HepG2 (cell line): Measurements from ENCODE around the gene MIF4GD. TPM values are rescaled to one million over a fixed set of nuclear protein-coding genes. Genes with fewer than 3 reads are reported as not detected.

ENCODE experiments used
- ELF4 ChIP-seq: sonication (generic); formaldehyde crosslinking; IDR thresholded peaks from 2 replicates; pipeline ENCODE4 v1.5.0; 2020; ENCODE audit warnings: missing genetic modification reagents, mild to moderate bottlenecking, moderate library complexity, borderline replicate concordance
- KMT2A ChIP-seq: sonication (generic); formaldehyde crosslinking; IDR thresholded peaks from 2 replicates; pipeline ENCODE4 v1.4.0; 2020; ENCODE audit warnings: missing genetic modification reagents
- MAZ ChIP-seq, 2 experiments: sonication (generic) in 1 of 2; formaldehyde crosslinking in 1 of 2; IDR thresholded peaks; 2 replicates each; pipeline versions ENCODE4 v1.5.0 to v1.6.1; 2012 to 2020; ENCODE audit warnings: low read depth in 2 of 2, mild to moderate bottlenecking in 2 of 2, borderline replicate concordance in 1 of 2, improper control_type of control experiment in 1 of 2, low read length in 1 of 2, missing genetic modification reagents in 1 of 2, moderate library complexity in 1 of 2
- NFYB ChIP-seq: sonication (generic); formaldehyde crosslinking; IDR thresholded peaks from 2 replicates; pipeline ENCODE4 v1.4.0; 2020; ENCODE audit warnings: missing genetic modification reagents
- PLRG1 ChIP-seq: fragments of 450-650 bp; conservative IDR thresholded peaks from 2 replicates; pipeline ENCODE4 v1.6.1; 2016
- RBAK ChIP-seq: sonication (generic); formaldehyde crosslinking; IDR thresholded peaks from 2 replicates; pipeline ENCODE4 v1.5.1; 2020; ENCODE audit warnings: mild to moderate bottlenecking, missing genetic modification reagents
- RELA ChIP-seq: sonication (generic); formaldehyde crosslinking; IDR thresholded peaks from 2 replicates; pipeline ENCODE4 v1.4.0; 2020; ENCODE audit warnings: missing genetic modification reagents
- ZFP36 ChIP-seq: fragments of 150-350 bp; IDR thresholded peaks from 2 replicates; pipeline ENCODE4 v1.6.1; 2018; ENCODE audit warnings: borderline replicate concordance, low read length, low read depth; ENCODE audit not compliant: partially characterized antibody
- ZFP90 ChIP-seq: sonication (generic); formaldehyde crosslinking; IDR thresholded peaks from 2 replicates; pipeline ENCODE4 v1.8.0; 2022; ENCODE audit warnings: missing genetic modification reagents, mild to moderate bottlenecking, inconsistent platforms, borderline replicate concordance
- ZFX ChIP-seq: sonication (generic); formaldehyde crosslinking; IDR thresholded peaks from 2 replicates; pipeline ENCODE4 v1.4.0; 2020; ENCODE audit warnings: mild to moderate bottlenecking, low read depth, missing genetic modification reagents, moderate library complexity
- ZNF234 ChIP-seq: sonication (generic); formaldehyde crosslinking; conservative IDR thresholded peaks from 2 replicates; pipeline ENCODE4 v1.5.1; 2020; ENCODE audit warnings: mild to moderate bottlenecking, missing genetic modification reagents
- ZNF235 ChIP-seq: sonication (generic); formaldehyde crosslinking; IDR thresholded peaks from 2 replicates; pipeline ENCODE4 v1.8.1; 2023; ENCODE audit warnings: mild to moderate bottlenecking, missing genetic modification reagents, borderline replicate concordance
- ZNF333 ChIP-seq: sonication (generic); formaldehyde crosslinking; IDR thresholded peaks from 2 replicates; pipeline ENCODE4 v1.4.0; 2020; ENCODE audit warnings: mild to moderate bottlenecking, missing genetic modification reagents, borderline replicate concordance
- ZNF660 ChIP-seq: sonication (generic); formaldehyde crosslinking; IDR thresholded peaks from 2 replicates; pipeline ENCODE4 v1.5.1; 2020; ENCODE audit warnings: mild to moderate bottlenecking, low read depth, missing genetic modification reagents, borderline replicate concordance
- ZNF670 ChIP-seq: sonication (generic); formaldehyde crosslinking; IDR thresholded peaks from 2 replicates; pipeline ENCODE4 v1.8.0; 2022; ENCODE audit warnings: mild to moderate bottlenecking, missing genetic modification reagents, borderline replicate concordance
- ZNF772 ChIP-seq: sonication (generic); formaldehyde crosslinking; IDR thresholded peaks from 2 replicates; pipeline ENCODE4 v1.5.0; 2020; ENCODE audit warnings: mild to moderate bottlenecking, missing genetic modification reagents
- ZNF891 ChIP-seq: sonication (generic); formaldehyde crosslinking; IDR thresholded peaks from 2 replicates; pipeline ENCODE4 v1.5.0; 2020; ENCODE audit warnings: mild to moderate bottlenecking, missing genetic modification reagents
- ZSCAN20 ChIP-seq: sonication (generic); formaldehyde crosslinking; IDR thresholded peaks from 2 replicates; pipeline ENCODE4 v1.4.0; 2020; ENCODE audit warnings: missing genetic modification reagents, mild to moderate bottlenecking, borderline replicate concordance
- polyA plus RNA-seq, 8 experiments: library from polyadenylated mRNA; depleted of rRNA in 3 of 8; stranded (reverse) in 7 of 8; unstranded in 1 of 8; fragments of >200 nt; fragmentation: Illumina TruSeq in 4 of 8; extraction: Trizol in 4 of 8; gene quantifications; 2 replicates each; pipeline versions ENCODE4 v1.2.1 to v1.2.3, GENCODE V29; 2011 to 2016; ENCODE audit warnings: low read depth in 4 of 8, missing spikeins in 1 of 8, mixed read lengths in 1 of 8; ENCODE audit not compliant: insufficient read depth in 1 of 8
- total RNA-seq, 5 experiments: library from RNA; depleted of rRNA; stranded (reverse); fragments of >200 nt; fragmentation: Illumina TruSeq; extraction: Trizol; gene quantifications; 2 replicates each; pipeline ENCODE4 v1.2.3, GENCODE V29; 2016; ENCODE audit warnings: low read depth in 1 of 5
- TF ChIP-seq, protein P1 (sequence below): sonication (generic); formaldehyde crosslinking; IDR thresholded peaks from 2 replicates; pipeline ENCODE4; 2020; ENCODE audit warnings: missing genetic modification reagents, mild to moderate bottlenecking, borderline replicate concordance
- TF ChIP-seq, protein P2 (sequence below): IDR thresholded peaks from 2 replicates; pipeline ENCODE4 v1.6.1; 2016; ENCODE audit warnings: missing genetic modification reagents, missing compliant biosample characterization
- TF ChIP-seq, protein P3 (sequence below): sonication (generic); formaldehyde crosslinking; conservative IDR thresholded peaks from 2 replicates; pipeline ENCODE4 v1.4.0; 2020; ENCODE audit warnings: missing genetic modification reagents
- TF ChIP-seq, protein P4 (sequence below): sonication (generic); formaldehyde crosslinking; IDR thresholded peaks from 2 replicates; pipeline ENCODE4 v1.8.1; 2022; ENCODE audit warnings: mild to moderate bottlenecking, missing genetic modification reagents

Gene MIF4GD
- total and polyA plus RNA-seq, 2 of the 13 experiments (the other 11 are each of a cell fraction or from before 2014, with no cell fraction given) = 14.0 to 28.0 TPM

DNA sequence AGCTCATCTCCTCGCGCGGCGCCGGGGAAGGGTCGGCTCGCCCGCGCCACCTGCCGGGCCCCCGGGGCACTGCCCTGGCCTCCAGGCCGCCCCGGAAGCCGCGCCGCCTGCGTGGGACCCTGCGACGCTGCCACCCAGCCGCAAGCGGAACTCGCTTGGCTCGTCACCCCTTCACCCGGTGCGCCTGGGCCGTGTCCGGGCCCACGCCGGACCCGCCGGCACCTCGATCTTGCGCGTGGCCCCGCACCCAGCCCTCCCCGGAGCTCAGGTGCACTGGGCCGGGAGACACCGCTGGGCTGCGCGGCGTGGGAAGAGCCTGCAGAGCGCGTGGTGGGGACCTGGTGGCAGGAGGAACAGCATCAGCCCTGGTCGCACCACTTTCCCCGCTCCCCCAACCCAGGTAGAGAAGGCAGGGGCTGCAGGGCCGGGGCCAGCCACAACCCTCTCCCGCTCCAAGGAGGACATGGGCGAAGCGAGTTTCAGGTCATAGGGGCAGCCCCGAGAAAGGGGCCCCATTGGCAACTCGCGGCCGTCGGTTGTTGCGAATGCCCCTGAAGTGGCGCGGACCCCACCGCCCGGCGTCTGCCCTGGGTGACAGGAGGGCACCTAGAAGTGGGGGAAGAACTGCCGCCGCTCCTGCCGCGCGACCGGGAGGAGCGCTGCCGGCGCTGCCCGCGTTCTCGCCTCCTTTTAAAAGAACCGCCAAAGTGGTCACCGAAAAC, 363 bp upstream of the MIF4GD start (continued):
- TF ChIP-seq ZNF660 (CRISPR knock-in tag) = peak; percentile 77; the same call in 1 of the 2 replicates
- no peak for TF ChIP-seq ELF4 (CRISPR knock-in tag)
- no peak; the same call in 1 of the 2 replicates for TF ChIP-seq NFYB (CRISPR knock-in tag)
- no peak for TF ChIP-seq ZNF234 (CRISPR knock-in tag)
- TF ChIP-seq ZNF772 (CRISPR knock-in tag) = peak; percentile 46; the same call in 1 of the 2 replicates
- TF ChIP-seq ZNF891 = no peak
- TF ChIP-seq MAZ (IDR thresholded peaks at IDR 0.05; ENCODE audit: borderline replicate concordance, low read depth, low read length) = no peak; the same call in 1 of the 2 replicates
- TF ChIP-seq MAZ (CRISPR knock-in tag; IDR thresholded peaks at IDR 0.05; ENCODE audit: low read depth) = peak; percentile 43; the same call in 1 of the 2 replicates
- no peak for TF ChIP-seq PLRG1
- peak; percentile 52; the same call in 1 of the 2 replicates for TF ChIP-seq ZFP90 (CRISPR knock-in tag)
- TF ChIP-seq, protein P1, sequence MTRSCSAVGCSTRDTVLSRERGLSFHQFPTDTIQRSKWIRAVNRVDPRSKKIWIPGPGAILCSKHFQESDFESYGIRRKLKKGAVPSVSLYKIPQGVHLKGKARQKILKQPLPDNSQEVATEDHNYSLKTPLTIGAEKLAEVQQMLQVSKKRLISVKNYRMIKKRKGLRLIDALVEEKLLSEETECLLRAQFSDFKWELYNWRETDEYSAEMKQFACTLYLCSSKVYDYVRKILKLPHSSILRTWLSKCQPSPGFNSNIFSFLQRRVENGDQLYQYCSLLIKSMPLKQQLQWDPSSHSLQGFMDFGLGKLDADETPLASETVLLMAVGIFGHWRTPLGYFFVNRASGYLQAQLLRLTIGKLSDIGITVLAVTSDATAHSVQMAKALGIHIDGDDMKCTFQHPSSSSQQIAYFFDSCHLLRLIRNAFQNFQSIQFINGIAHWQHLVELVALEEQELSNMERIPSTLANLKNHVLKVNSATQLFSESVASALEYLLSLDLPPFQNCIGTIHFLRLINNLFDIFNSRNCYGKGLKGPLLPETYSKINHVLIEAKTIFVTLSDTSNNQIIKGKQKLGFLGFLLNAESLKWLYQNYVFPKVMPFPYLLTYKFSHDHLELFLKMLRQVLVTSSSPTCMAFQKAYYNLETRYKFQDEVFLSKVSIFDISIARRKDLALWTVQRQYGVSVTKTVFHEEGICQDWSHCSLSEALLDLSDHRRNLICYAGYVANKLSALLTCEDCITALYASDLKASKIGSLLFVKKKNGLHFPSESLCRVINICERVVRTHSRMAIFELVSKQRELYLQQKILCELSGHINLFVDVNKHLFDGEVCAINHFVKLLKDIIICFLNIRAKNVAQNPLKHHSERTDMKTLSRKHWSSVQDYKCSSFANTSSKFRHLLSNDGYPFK = peak; percentile 64; the same call in 1 of the 2 replicates
- no peak for TF ChIP-seq RBAK (CRISPR knock-in tag)
- TF ChIP-seq ZFP36 = no peak
- peak; percentile 84 for TF ChIP-seq ZFX (CRISPR knock-in tag)
- TF ChIP-seq RELA = no peak
- TF ChIP-seq, protein P2, sequence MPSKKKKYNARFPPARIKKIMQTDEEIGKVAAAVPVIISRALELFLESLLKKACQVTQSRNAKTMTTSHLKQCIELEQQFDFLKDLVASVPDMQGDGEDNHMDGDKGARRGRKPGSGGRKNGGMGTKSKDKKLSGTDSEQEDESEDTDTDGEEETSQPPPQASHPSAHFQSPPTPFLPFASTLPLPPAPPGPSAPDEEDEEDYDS (CRISPR knock-in tag) = 0 out of 2 replicates have a peak, but pooled peaks have one; percentile 18
- peak; percentile 63; the same call in 1 of the 2 replicates for TF ChIP-seq KMT2A (CRISPR knock-in tag)
- no peak for TF ChIP-seq ZSCAN20 (CRISPR knock-in tag)
- no peak for TF ChIP-seq ZNF670 (CRISPR knock-in tag)
- TF ChIP-seq, protein P3, sequence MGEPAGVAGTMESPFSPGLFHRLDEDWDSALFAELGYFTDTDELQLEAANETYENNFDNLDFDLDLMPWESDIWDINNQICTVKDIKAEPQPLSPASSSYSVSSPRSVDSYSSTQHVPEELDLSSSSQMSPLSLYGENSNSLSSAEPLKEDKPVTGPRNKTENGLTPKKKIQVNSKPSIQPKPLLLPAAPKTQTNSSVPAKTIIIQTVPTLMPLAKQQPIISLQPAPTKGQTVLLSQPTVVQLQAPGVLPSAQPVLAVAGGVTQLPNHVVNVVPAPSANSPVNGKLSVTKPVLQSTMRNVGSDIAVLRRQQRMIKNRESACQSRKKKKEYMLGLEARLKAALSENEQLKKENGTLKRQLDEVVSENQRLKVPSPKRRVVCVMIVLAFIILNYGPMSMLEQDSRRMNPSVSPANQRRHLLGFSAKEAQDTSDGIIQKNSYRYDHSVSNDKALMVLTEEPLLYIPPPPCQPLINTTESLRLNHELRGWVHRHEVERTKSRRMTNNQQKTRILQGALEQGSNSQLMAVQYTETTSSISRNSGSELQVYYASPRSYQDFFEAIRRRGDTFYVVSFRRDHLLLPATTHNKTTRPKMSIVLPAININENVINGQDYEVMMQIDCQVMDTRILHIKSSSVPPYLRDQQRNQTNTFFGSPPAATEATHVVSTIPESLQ (CRISPR knock-in tag) = no peak; the same call in 1 of the 2 replicates
- peak; percentile 94; the same call in 1 of the 2 replicates for TF ChIP-seq ZNF333 (CRISPR knock-in tag)
- TF ChIP-seq, protein P4, sequence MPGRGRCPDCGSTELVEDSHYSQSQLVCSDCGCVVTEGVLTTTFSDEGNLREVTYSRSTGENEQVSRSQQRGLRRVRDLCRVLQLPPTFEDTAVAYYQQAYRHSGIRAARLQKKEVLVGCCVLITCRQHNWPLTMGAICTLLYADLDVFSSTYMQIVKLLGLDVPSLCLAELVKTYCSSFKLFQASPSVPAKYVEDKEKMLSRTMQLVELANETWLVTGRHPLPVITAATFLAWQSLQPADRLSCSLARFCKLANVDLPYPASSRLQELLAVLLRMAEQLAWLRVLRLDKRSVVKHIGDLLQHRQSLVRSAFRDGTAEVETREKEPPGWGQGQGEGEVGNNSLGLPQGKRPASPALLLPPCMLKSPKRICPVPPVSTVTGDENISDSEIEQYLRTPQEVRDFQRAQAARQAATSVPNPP (CRISPR knock-in tag) = no peak
- peak; percentile 98 for TF ChIP-seq ZNF235 (CRISPR knock-in tag)
